HL-60/S4 treated with phorbol 12-myristate 13-acetate at 8.2 ng/mL for 4 days and 3 days (cell line): ENCODE measurements around the gene TIMM50.
"Not testable (repeated sequence)": the region's sequence is repeated elsewhere in the genome, so short reads cannot be mapped to it uniquely, and the experiment has no call there.

Experiments used
- in situ Hi-C: fragments of 300-500 bp; cut with MboI; formaldehyde crosslinking; loops from 2 replicates; pipeline ENCODE4 v1.15.0; 2022; ENCODE audit warnings: low sequenced_read_pairs

Gene TIMM50

DNA sequence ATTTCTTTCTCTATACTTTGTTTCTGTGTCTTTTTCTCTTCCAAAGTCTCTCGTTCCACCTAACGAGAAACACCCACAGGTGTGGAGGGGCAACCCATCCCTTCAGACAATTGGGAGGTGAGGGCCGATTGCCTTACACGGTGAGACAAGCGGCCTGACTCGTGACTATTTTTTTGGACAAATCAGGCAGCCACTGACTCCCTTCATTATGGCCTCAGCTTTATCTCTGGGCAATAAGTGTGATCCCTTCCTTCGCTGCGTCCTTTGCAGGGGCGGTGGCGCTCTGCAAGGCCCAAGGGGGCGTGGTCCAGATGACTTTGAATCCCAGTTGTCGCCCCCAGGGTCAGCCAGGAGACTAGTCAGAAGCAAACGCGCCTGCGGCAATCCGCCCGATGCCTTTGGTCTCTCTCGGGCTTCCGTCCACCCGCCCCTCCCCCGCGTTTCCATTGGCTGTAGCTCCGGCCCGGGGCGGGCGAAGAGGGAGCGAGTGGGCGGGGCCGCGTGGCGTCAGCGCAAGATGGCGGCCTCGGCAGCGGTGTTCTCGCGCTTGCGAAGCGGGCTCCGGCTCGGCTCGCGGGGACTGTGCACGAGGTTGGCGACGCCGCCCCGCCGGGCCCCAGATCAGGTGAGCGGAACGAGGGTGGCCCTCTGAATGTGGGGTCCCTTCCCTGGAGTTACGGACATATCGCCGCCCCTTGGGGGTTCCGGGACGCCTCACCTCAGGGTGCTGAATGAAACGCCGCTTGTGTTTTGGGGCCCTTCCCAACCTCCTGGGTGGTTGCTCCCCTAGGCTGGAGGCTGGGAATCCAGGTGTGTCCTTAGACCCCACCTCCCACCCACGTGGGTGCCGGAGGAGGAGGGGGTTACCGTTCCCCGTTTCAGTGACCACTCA is at the start of gene TIMM50:
Gene TIMM50, plus strand, starts transcription at position 502 of the 892 bp plus-strand sequence. Its CDS starts 16 bp downstream, at position 518.
- in situ Hi-C loops = no loop called here

- in situ Hi-C loops = no loop called here
These were observed 48.0 kb upstream of the TIMM50 start for GRCh38 chr19:39432677-39433025.

- in situ Hi-C loops = no loop called here
These were observed 47.1 kb upstream of the TIMM50 start for GRCh38 chr19:39433480-39434079.

GRCh38 chr19:39434123-39435076 is 46.2 kb upstream of the TIMM50 start:
- in situ Hi-C loops = no loop called here

- in situ Hi-C loops = no loop called here
These were observed 44.9 kb upstream of the TIMM50 start, which contains the start of gene RPS16 for GRCh38 chr19:39435499-39436349. RPS16 (minus strand) TSS chr19:39435949; CDS start chr19:39435895, 54 bp downstream.

DNA sequence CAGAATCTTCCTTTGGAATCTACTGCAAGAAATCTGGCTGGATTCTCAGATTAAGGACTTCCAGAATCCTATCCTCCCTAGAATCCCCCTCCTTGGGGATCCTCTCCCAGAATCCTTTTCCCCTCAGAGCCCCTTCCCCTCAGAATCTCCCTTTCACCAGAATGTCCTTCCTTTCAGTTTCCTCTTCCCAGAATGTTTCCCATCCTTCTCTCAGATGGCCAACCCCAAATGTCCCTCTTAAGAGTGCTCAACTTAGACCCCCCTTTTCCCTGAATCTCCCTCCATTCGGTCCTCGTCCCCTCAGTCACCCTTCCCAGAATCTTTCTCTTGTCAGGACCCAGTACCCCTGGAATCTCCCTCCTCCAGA is 44.3 kb upstream of the TIMM50 start:
- in situ Hi-C loops = no loop called here

- in situ Hi-C loops = no loop called here
These were observed 42.2 kb upstream of the TIMM50 start for GRCh38 chr19:39438270-39438934.

- in situ Hi-C loops = no loop called here
These were observed 35.9 kb upstream of the TIMM50 start for GRCh38 chr19:39444598-39445195.

DNA sequence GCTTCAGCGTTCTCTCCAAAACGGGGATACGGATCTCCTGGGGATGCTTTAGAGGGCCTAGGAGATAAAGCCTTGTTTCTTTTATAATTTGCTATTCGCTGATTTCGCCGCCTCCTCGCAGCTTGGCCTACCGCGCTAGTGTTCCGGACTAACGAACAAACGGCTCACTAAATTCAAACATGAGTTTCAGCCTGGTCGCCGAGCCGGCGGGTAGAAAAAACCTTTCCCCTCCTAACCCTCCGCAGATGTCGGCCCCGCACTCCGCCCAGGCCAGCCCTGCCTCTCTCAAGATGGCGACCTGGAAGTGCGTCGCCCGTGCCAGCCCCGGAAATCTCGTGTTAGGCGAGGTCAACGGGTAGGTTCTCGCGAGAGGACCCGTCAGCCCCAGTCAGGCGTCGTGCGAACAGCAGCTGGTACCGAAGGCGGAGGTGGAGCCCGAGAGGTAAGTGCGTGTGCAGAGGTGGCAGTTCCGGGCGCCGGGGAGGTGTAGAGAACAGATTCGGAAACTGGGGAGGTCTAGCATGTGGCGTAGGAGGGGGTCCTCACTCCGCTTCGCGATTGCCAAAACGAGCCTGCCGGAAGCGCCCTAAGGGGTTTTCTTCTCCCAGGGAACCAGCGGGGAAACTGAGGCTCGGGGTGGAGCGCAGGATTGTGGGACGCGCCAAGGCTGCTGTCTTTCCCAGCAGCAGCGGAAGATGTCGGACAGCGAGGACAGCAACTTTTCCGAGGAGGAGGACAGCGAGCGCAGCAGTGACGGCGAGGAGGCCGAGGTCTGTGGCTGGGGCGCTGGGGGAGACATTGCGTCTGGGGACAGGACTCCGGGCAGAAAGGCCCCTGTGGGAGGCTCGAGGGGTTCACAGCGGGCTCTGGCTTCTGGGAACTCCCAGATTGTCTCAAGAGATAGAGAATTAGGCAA is 35.2 kb upstream of the TIMM50 start, which contains the start of gene SUPT5H:
Gene SUPT5H, plus strand, starts transcription at position 387 of the 916 bp plus-strand sequence. Its CDS starts 309 bp downstream, at position 696.
- in situ Hi-C loops = no loop called here

DNA sequence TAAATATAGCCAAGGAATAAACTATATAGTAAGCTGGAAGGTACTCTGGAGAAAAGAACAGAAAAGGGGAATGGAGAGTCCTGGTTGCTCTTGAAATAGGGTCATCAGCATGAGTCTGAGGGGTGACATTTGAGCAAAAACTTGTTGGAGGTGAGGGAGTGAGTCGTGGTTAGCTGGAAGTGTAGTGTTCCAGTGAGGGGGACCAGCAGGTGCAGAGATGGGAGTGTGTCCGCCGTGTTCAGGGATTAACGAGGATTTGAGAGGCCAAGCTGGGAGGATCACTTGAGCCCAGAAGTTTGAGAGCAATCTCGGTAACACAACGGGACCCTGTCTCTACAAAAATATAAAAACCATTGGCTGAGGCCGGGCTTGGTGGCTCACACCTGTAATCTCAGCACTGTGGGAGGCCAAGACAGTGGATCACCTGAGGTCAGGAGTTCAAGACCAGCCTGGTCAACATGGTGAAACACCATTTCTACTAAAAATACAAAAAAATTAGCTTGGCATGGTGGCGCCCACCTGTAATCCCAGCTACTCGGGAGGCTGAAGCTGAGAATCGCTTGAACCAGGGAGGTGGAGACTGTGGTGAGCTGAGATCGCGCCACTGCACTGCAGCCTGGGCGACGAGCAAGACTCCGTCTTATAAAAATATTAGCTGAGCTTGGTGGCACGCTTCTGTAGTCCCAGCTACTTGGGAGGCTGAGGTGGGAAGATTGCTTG is 34.1 kb upstream of the TIMM50 start:
- in situ Hi-C loops = no loop called here

GRCh38 chr19:39448271-39448670 is 32.4 kb upstream of the TIMM50 start:
- in situ Hi-C loops = no loop called here

GRCh38 chr19:39449116-39449797 is 31.4 kb upstream of the TIMM50 start:
- in situ Hi-C loops = no loop called here

DNA sequence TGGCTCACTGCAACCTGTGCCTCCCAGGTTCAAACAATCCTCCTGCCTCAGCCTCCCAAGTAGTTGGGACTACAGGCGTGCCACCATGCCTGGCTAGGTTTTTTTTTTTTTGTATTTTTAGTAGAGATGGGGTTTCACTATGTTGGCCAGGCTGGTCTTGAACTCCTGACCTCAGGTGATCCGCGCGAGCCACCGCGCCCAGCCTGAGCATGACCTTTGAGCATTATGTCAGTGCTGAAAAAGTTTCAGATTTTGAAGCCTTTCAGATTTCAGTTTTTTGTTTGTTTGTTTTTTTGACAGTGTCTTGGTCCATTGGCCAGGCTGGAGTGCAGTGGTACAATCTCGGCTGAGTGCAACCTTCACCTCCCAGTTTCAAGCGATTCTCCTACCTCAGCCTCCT is 29.4 kb upstream of the TIMM50 start:
- in situ Hi-C loops = not testable (repeated sequence)

GRCh38 chr19:39463403-39463802 is 17.2 kb upstream of the TIMM50 start:
- in situ Hi-C loops = no loop called here

DNA sequence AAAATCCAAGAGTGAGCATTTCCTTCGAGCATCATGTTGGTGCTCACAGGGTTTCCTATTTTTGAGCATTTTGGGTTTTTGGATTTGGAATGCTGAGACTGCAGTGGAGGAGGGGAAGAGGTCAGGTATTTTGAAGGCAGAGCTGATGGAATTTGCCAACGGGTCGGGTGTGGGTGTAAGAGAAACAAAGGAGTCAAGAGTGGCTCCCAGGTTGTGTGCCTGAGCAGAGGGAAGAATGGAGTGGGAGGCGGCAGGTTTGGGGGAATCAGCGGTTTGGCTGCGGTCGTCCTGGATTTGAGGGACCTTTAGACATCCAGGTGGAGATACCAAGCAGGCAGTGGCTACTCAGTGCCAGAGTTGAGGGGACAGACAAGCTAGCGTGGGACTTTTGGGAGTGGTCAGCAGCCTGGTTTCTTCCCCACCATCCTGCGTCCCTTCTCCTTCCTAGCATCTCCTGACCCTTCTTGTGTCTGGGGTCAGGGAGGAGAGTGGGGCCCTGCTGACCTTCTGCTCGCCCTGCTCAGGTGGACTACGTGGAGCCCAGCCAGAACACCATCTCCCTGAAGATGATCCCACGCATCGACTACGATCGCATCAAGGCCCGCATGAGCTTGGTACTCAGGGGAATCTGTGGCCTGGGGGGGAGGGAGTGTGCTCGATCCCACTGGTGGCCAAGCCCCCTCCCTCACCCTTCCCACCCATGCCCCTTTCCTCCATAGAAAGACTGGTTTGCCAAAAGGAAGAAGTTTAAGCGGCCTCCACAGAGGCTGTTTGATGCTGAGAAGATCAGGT is 14.5 kb upstream of the TIMM50 start:
- in situ Hi-C loops = no loop called here

GRCh38 chr19:39467941-39468340 is 12.7 kb upstream of the TIMM50 start:
- in situ Hi-C loops = no loop called here
